Stimulated activated naive B cell treated with anti-CD40 and anti-IgM and Interleukin-4, amounts not matched to agents 10 μg/mL and 1 μg/mL and 100 μg/mL, for 72 hours (primary cell): Measurements from ENCODE around the gene NPIPB9.
"Not testable (repeated sequence)": the region's sequence is repeated elsewhere in the genome, so short reads cannot be mapped to it uniquely, and the experiment has no call there.

Experiments
- ATAC-seq, 2 donors: fragments of 150-1000 bp; cut with Tn5 transposase; replicated peaks; 2 replicates each; pipeline ENCODE4 v1.10.0; 2021; ENCODE audit warnings: moderate library complexity in 1 of 2
- DNase-seq: peaks from one replicate; pipeline ENCODE4 v3.0.0; 2021
- H3K27ac Mint-ChIP-seq: one replicate; pipeline ENCODE4 v1.8.0; 2022; ENCODE audit warnings: mild to moderate bottlenecking, mixed read lengths
- H3K27me3 Mint-ChIP-seq, 2 donors: one replicate each; pipeline ENCODE4 v1.8.0; 2022; ENCODE audit warnings: mixed read lengths in 2 of 2
- H3K36me3 Mint-ChIP-seq, 2 donors: one replicate each; pipeline ENCODE4 v1.8.0; 2022; ENCODE audit warnings: mixed read lengths in 2 of 2, mild to moderate bottlenecking in 1 of 2
- H3K4me1 Mint-ChIP-seq, 2 donors: one replicate each; pipeline ENCODE4 v1.8.0; 2022; ENCODE audit warnings: mixed read lengths in 2 of 2, mild to moderate bottlenecking in 1 of 2
- H3K4me3 Mint-ChIP-seq, 2 donors: one replicate each; pipeline ENCODE4 v1.8.0; 2022; ENCODE audit warnings: mild to moderate bottlenecking in 2 of 2, mixed read lengths in 2 of 2, moderate library complexity in 1 of 2
- H3K9me3 Mint-ChIP-seq, 2 donors: one replicate each; pipeline ENCODE4 v1.8.0; 2022; ENCODE audit warnings: mixed read lengths in 2 of 2, mild to moderate bottlenecking in 1 of 2

Gene NPIPB9

DNA sequence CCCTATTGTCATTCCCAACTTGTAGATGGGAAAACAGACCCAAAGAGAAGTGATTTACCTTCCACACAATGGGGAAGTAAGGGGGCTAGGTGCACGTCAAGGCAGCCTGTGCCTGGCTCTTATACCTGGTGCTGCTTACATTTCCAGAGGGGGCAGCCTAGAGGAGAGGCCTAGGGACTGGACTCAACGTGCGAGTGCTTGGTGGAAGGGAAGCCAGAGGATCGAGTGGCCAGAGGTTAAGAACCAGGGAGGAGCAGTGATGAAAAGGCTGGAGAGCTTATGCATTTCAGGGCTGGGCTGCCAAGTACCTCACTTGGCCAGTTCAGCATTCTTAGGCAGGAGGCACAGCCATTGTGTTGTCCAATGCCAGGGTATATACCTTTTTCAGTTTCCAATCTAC lies 30.8 kb downstream of the NPIPB9 start:
- not testable (repeated sequence) for H3K4me1 Mint-ChIP-seq, H3K9me3 Mint-ChIP-seq, H3K36me3 Mint-ChIP-seq, DNase-seq, ATAC-seq, H3K27ac Mint-ChIP-seq, H3K27me3 Mint-ChIP-seq, H3K4me3 Mint-ChIP-seq

DNA sequence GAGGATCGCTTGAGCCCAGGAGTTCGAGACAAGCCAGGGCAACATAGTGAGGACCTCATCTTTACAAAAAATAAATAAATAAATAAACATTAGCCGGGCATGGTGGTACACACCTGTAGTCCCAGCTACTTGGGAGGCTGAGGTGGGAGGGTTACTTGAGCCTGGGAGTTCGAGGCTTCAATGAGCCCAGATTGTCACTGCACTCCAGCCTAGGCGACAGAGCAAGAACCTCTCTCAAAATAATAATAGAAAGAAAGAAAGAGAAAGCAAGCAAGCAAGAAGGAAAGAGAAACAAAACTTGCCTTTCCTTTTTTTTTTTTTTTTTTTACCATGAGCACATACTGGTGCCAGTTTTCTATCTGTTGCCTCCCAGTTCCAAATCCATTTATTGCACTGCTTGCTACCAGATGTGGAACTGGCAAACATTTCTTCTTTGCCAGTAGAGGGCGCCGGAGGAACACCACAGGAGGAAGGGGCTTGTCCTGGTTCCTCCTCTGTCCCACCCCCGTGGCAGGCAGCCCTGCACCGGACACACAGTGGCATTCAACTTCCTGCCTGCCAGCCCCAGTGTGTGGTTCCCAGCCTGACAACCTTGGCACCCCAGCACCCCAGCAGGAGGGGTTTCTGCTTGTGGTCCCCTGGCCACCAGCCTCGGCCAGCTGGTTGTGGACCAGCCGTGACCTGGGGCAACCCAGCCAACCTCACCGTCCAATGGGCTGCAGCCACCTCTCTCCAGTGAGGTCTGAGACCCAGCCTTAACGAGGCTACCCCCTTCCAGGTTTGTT lies 50.8 kb downstream of the NPIPB9 start:
- not testable (repeated sequence) for H3K27me3 Mint-ChIP-seq, H3K4me1 Mint-ChIP-seq, H3K36me3 Mint-ChIP-seq, H3K9me3 Mint-ChIP-seq, H3K27ac Mint-ChIP-seq
- H3K4me3 Mint-ChIP-seq: peak overlapping the region; percentile 81 to 83
- DNase-seq (peak; percentile 52), ATAC-seq (peak; percentile 92 to 94)

DNA sequence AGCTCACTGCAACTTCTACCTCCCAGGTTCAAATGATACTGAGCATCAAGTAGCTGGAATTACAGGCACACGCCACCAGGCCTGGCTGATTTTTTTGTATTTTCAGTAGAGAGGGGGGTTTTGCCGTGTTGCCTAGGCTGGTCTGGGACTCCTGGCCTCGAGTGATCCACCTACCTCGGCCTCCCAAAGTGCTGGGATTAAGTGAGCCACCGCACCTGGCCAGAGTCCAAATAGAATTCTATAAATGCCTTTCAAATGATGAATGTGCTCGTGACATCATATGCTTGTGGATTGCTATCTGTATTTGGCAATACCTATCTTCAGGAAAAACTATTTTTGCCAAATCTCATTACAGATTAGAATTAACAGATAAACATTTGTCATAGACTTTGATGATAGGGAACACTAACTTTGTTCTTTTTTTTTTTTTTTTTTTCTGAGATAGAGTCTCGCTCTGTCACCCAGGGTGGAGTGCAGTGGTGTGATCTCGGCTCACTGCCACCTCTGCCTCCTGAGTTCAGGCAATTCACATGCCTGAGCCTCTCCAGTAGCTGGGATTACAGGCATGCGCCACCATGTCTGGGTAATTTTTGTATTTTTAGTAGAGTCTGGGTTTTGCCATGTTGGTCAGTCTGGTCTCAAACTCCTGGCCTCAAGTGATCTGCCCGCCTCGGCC lies 56.0 kb downstream of the NPIPB9 start:
- not testable (repeated sequence) for H3K27me3 Mint-ChIP-seq, H3K36me3 Mint-ChIP-seq, H3K4me3 Mint-ChIP-seq, ATAC-seq, H3K27ac Mint-ChIP-seq, DNase-seq, H3K4me1 Mint-ChIP-seq, H3K9me3 Mint-ChIP-seq

DNA sequence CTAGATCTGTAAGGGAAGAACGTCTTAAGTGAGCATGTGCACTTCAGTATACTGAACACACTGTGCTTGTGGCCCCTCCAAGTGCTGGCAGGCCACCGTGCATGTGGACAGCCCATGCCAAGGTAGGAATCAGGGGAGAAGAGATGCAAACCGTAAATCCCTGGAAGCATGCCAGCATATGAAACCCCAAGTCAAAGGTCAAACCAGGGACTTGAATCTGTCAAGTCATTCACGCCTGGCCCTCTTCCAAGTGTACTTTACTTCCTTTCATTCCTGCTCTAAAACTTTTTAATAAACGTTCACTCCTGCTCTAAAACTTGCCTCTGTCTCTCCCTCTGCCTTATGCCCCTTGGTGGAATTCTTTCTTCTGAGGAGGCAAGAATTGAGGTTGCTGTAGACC lies 68.4 kb downstream of the NPIPB9 start:
- no peaks in the 10 kb centered on the region for H3K9me3 Mint-ChIP-seq
- H3K36me3 Mint-ChIP-seq: peaks cover 21 to 33% of the 10 kb centered on the region in 2 donors
- H3K27me3 Mint-ChIP-seq: no peaks in the 10 kb centered on the region
- ATAC-seq (no peak), DNase-seq (no peak)
- H3K4me3 Mint-ChIP-seq: no peak overlapping the region
- H3K27ac Mint-ChIP-seq: peak overlapping the region; percentile 44
- peaks cover 12 to 38% of the 10 kb centered on the region in 2 donors for H3K4me1 Mint-ChIP-seq

DNA sequence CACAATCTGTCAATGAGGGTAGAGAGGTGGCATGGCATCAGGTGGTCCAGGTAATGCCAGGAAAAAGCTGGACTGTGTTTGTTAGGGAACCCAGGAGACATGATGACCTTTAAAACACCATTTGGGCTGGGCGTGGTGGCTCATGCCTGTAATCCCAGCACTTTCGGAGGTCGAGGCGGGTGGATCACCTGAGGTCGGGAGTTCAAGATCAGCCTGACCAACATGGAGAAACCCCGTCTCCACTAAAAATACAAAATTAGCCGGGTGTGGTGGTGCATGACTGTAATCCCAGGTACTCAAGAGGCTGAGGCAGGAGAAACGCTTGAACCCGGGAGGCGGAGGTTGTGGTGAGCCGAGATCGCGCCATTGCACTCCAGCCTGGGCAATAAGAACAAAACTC lies 69.0 kb downstream of the NPIPB9 start:
- H3K4me3 Mint-ChIP-seq: not testable (repeated sequence)

DNA sequence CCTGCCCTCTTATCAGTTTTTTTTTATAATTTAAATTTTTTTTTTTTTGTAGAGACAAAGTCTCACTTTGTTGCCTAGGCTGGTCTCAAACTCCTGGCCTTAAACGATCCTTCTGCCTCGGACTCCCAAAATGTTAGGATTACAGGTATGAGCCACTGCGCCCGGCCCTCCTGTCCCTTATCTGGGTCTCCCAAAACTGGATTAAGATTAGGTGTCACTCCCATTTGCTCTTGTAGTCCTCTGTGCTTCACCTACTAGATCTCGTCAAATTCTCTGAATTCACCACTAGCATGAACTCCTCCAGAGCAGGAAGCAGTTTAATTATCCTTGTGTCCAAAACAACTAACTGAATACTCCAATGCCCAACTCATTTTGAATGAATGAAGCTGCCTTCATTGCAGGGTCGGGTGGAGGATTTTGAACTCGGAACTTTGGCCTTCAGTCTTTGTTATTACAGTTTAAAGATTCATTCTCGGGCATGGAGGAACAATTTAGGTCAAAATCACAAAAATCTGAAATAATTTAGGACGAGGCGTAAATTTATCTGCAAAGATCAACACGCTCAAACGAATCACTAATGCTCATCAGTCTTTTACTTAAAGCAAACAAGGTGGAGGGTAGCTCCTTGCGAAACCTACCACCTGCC lies 70.4 kb downstream of the NPIPB9 start:
- Mint-ChIP-seq H3K27me3 (no peaks in the 10 kb centered on the region), H3K27ac (peak overlapping the region; percentile 96), H3K36me3 (peaks cover 33 to 44% of the 10 kb centered on the region in 2 donors), H3K9me3 (no peaks in the 10 kb centered on the region), H3K4me3 (peak overlapping the region; percentile 89 to 99), H3K4me1 (peaks cover 26 to 58% of the 10 kb centered on the region in 2 donors)
- ATAC-seq (no peak), DNase-seq (no peak)

More for the DNA sequence above, 69.0 kb downstream of the NPIPB9 start:
- DNase-seq, H3K9me3 Mint-ChIP-seq, ATAC-seq, H3K27me3 Mint-ChIP-seq: not testable (repeated sequence)
- H3K4me1 Mint-ChIP-seq: peaks cover 16 to 43% of the 10 kb centered on the region in 2 donors
- peaks cover 23 to 38% of the 10 kb centered on the region in 2 donors for H3K36me3 Mint-ChIP-seq
- H3K27ac Mint-ChIP-seq: peak overlapping the region; percentile 44
